H1 (cell line): ENCODE results near the gene IFI30. TPM values are rescaled to one million over a fixed set of nuclear protein-coding genes. Genes with fewer than 3 reads are reported as not detected.

ENCODE experiments used
- ATF2 ChIP-seq: IDR thresholded peaks from 2 replicates; pipeline ENCODE4 v1.6.1; 2012; ENCODE audit warnings: low read length, inconsistent platforms
- CHD7 ChIP-seq: fragments of 300-600 bp; sonication (generic); IDR thresholded peaks from 2 replicates; pipeline ENCODE4 v1.7.1; 2012; ENCODE audit warnings: low read length, moderate library complexity, mild to moderate bottlenecking, inconsistent platforms; ENCODE audit not compliant: insufficient replicate concordance
- CREB1 ChIP-seq: IDR thresholded peaks from 2 replicates; pipeline ENCODE4 v1.6.1; 2012; ENCODE audit warnings: inconsistent platforms
- E2F6 ChIP-seq: IDR thresholded peaks from 2 replicates; pipeline ENCODE4 v1.6.1; 2012; ENCODE audit warnings: inconsistent platforms
- PHF8 ChIP-seq: fragments of 200-600 bp; sonication (generic); conservative IDR thresholded peaks from 2 replicates; pipeline ENCODE4 v1.7.1; 2012; ENCODE audit warnings: low read depth, mild to moderate bottlenecking, inconsistent platforms, low read length, moderate library complexity
- TCF12 ChIP-seq: IDR thresholded peaks from 2 replicates; pipeline ENCODE4 v1.6.1; 2011; ENCODE audit warnings: low read depth, mild to moderate bottlenecking, low read length
- polyA plus RNA-seq, 7 experiments: library from polyadenylated mRNA; depleted of rRNA in 3 of 7; stranded (reverse) in 5 of 7; unstranded in 2 of 7; fragments of >200 nt in 5 of 7; fragments of 200-250 nt in 2 of 7; gene quantifications; 1 replicate in 5 of 7; 2 replicates in 1 of 7; 4 replicates in 1 of 7; pipeline versions ENCODE4 v1.2.1 to v1.2.3, GENCODE V29; 2011 to 2013; ENCODE audit warnings: missing spikeins in 2 of 7, mixed read lengths in 2 of 7
- total RNA-seq: library from RNA; stranded (reverse); fragmentation: NEBNext Ultra II Directional; extraction: Animal tissue kit (Norgen Biotek cat#: 25700); gene quantifications from 2 replicates; pipeline ENCODE4 v1.2.1, GENCODE V29; 2021

IFI30 gene
- total and polyA plus RNA-seq, 2 of the 8 experiments (the other 6 are each of a cell fraction or from before 2014, with no cell fraction given), result 28.9 to 62.4 TPM

- TF ChIP-seq E2F6 (no peak), CHD7 (no peak), PHF8 (no peak), ATF2 (no peak), TCF12 (no peak), CREB1 (no peak)
Observed at GRCh38 chr19:18206018-18206417, 32.4 kb downstream of the IFI30 start (continued).
